Smooth muscle cell (in vitro differentiated cells): ENCODE measurements around the gene MOB2. TPM values are rescaled to one million over a fixed set of nuclear protein-coding genes. Genes with fewer than 3 reads are reported as not detected.

Experiments
- DNase-seq: peaks from one replicate; lab custom pipeline; 2025; ENCODE audit not compliant: unreplicated experiment; lab: John Stamatoyannopoulos, UW
- H2AFZ ChIP-seq: fragments of 200-600 bp; sonication (generic); 2 replicates; pipeline ENCODE4 v1.6.0; 2016; ENCODE audit warnings: antibody characterized with exemption, low read depth, mild to moderate bottlenecking
- H3F3A ChIP-seq: fragments of 200-600 bp; sonication (generic); 2 replicates; pipeline ENCODE4 v1.6.0; 2017; ENCODE audit warnings: antibody characterized with exemption, low read depth
- H3K27ac ChIP-seq: fragments of 200-600 bp; sonication (generic); 2 replicates; pipeline ENCODE4 v1.5.1; 2016; ENCODE audit warnings: low read depth, mild to moderate bottlenecking
- H3K27me3 ChIP-seq: fragments of 200-600 bp; sonication (generic); 2 replicates; pipeline ENCODE4 v1.6.1; 2016; ENCODE audit warnings: low read depth, mild to moderate bottlenecking
- H3K36me3 ChIP-seq: fragments of 200-600 bp; sonication (generic); 2 replicates; pipeline ENCODE4 v1.5.1; 2016; ENCODE audit warnings: low read depth
- H3K4me1 ChIP-seq: fragments of 200-600 bp; sonication (generic); 2 replicates; pipeline ENCODE4 v1.5.1; 2016; ENCODE audit warnings: low read depth
- H3K4me2 ChIP-seq: fragments of 200-600 bp; sonication (generic); 2 replicates; pipeline ENCODE4 v1.6.0; 2016; ENCODE audit warnings: mild to moderate bottlenecking
- H3K4me3 ChIP-seq: fragments of 200-600 bp; sonication (generic); 2 replicates; pipeline ENCODE4 v1.5.1; 2016; ENCODE audit warnings: mild to moderate bottlenecking
- H3K79me2 ChIP-seq: fragments of 200-600 bp; sonication (generic); 2 replicates; pipeline ENCODE4 v1.6.0; 2016; ENCODE audit warnings: low read depth, mild to moderate bottlenecking
- H3K9ac ChIP-seq: fragments of 200-600 bp; sonication (generic); 2 replicates; pipeline ENCODE4 v1.6.0; 2016; ENCODE audit warnings: low read depth
- H3K9me3 ChIP-seq: fragments of 200-600 bp; sonication (generic); replicated peaks from 2 replicates; pipeline ENCODE4 v1.5.1; 2016; ENCODE audit warnings: low read depth
- H4K20me1 ChIP-seq: fragments of 200-600 bp; sonication (generic); 2 replicates; pipeline ENCODE4 v1.6.0; 2016; ENCODE audit warnings: low read depth
- WGBS: methylation state at CpG from one replicate; pipeline ENCODE4 v1.1.7; 2016; ENCODE audit warnings: low lambda C conversion rate; 5-methylcytosine and 5-hydroxymethylcytosine counted together
- polyA plus RNA-seq: library from polyadenylated mRNA; unstranded; fragments of >200 nt; fragmentation: Nextera tagmentation; extraction: Ambion mirVana; gene quantifications from 2 replicates; pipeline ENCODE4 v1.2.1, GENCODE V29; 2016
- total RNA-seq: library from RNA; depleted of rRNA; stranded (reverse); fragments of >200 nt; gene quantifications from 2 replicates; pipeline ENCODE4 v1.2.3, GENCODE V29; 2014
- TF ChIP-seq, protein P1 (sequence below): fragments of 200-600 bp; sonication (generic); IDR thresholded peaks from 2 replicates; pipeline ENCODE4 v1.5.1; 2017; ENCODE audit warnings: borderline replicate concordance, mild to moderate bottlenecking, antibody characterized with exemption; ENCODE audit not compliant: insufficient read depth, poor library complexity, severe bottlenecking

MOB2 gene
- total and polyA plus RNA-seq, 2 experiments from 2014 or later, result 2.5 to 24.0 TPM

DNA sequence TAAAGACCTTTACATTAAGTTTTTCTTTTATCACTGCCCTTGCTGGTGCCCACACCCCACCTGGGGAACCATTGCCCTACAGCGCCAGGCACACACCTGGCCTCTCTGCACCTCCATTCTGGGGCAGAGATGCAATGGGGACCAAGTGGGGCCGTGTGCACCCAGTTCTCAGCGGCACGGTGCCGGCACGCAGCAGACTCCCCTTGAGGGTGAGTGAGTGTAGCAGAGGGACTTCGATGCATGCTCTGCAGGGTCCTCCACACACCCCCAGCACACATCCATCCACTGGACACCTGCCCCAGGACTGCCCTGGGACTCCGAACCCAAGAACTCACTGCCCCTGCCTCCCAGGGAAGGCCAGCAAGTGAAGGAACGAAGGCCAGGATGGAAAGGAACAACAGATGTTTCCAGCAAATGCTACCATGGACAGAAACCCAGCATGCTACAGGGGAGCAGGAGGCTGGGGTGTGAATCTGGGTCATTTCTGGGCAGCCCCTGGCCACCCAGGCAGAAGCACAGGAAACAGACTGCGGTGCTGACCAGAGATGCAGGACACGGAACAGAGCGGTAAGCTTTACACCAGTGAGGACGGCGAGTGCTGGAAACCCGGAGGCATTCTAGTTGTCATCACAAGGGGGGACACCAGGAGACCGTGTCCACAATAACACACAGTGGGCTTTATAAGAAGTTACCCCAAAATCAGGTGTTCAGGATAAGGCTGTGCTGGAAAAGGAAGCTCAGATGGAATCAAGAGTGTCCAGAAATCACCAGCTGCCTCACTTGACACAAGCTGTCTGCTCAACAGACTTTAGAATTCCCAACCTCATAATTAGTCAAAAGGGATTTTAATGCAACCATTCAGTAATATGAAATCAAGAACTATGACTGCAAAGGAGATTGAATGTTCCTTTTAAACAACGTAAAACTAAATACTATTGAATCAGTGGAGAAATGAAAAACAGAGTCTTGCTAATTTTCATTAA lies 32.7 kb upstream of the MOB2 start:
- 94% methylated on average over 17 of the region's 17 CpGs for WGBS
- H3K27me3 ChIP-seq, result no peaks in the 10 kb centered on the region
- TF ChIP-seq, protein P1, sequence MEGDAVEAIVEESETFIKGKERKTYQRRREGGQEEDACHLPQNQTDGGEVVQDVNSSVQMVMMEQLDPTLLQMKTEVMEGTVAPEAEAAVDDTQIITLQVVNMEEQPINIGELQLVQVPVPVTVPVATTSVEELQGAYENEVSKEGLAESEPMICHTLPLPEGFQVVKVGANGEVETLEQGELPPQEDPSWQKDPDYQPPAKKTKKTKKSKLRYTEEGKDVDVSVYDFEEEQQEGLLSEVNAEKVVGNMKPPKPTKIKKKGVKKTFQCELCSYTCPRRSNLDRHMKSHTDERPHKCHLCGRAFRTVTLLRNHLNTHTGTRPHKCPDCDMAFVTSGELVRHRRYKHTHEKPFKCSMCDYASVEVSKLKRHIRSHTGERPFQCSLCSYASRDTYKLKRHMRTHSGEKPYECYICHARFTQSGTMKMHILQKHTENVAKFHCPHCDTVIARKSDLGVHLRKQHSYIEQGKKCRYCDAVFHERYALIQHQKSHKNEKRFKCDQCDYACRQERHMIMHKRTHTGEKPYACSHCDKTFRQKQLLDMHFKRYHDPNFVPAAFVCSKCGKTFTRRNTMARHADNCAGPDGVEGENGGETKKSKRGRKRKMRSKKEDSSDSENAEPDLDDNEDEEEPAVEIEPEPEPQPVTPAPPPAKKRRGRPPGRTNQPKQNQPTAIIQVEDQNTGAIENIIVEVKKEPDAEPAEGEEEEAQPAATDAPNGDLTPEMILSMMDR, result no peak

DNA sequence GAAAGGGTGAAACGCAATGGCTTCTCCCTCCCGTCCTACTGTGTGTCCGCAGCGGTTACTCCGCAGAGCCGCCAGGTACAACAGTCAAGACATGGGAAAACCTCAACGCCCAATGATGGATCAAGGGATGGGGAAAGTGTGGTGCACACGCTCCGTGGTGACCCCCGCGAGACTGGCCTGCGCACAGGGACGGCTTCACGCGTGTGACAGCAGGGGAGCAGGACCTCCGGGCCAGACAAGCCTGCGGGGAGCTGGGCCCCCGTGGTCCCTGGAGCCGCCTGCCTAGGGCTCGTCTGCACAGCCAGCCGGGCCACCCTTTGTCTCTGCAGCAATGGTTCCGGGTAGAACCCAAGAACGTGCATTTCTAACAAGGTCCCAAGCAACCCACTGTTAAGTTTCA lies 31.7 kb upstream of the MOB2 start:
- WGBS, result 96% methylated on average over 23 of the region's 23 CpGs
- Histone ChIP-seq H3F3A (no peaks in the 10 kb centered on the region), H3K4me2 (no peak overlapping the region)

More for the DNA sequence above, 32.7 kb upstream of the MOB2 start:
- Histone ChIP-seq H3K9me3 (no peaks in the 10 kb centered on the region), H3K9ac (no peak overlapping the region), H3K4me2 (no peak overlapping the region), H3K27ac (no peak overlapping the region), H3K4me1 (no peaks in the 10 kb centered on the region), H2AFZ (no peak overlapping the region), H3F3A (no peaks in the 10 kb centered on the region), H3K79me2 (peaks cover 19% of the 10 kb centered on the region), H3K36me3 (no peaks in the 10 kb centered on the region), H3K4me3 (no peak overlapping the region), H4K20me1 (peaks cover 100% of the 10 kb centered on the region)
- no peak for DNase-seq

DNA sequence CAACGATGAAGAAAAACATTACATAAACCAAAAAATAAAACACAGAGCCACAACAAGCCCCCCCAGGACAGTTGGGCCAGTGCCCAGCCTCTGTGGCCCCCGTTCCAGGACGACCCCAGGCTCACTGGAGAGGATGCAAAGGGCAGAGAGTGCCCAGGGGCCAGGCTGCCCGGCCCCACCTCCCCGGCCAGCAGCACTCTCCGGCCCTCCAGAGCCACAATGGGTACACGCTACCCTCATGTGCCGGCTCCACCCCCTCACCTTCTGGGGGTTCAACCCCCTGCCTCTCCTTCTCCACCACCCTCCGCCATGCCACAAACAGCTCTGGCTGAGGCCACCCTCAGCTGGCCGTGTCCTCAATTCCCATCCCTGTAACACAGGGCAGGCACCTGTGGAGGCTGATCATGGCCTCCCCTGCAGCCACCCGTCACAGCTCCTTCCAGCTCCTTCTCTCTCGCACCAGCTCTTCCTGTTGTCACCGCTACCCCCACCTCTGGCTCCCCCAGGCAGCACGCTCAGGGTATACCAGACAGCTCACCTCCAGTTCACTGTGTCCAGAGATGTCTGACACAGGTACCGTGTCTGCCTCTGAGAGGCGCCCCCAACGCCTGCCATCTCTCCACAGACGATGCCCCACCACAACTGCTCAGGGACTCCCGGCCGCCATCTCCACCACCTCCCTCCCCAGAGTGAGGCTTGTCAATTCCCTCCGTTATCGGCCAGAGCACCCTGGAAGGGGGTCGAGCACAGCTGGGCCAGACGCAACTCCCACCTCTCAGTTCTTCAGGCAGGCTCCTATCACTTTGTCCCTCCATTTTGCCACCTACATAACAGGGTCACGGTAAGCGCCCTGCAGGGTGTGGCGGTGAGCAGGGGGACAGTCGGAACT lies 30.8 kb upstream of the MOB2 start:
- Histone ChIP-seq H3K4me1 (peaks cover 5% of the 10 kb centered on the region), H3K4me2 (no peak overlapping the region), H3F3A (no peaks in the 10 kb centered on the region), H3K36me3 (no peaks in the 10 kb centered on the region), H3K9me3 (no peaks in the 10 kb centered on the region), H3K27me3 (no peaks in the 10 kb centered on the region), H3K27ac (no peak overlapping the region), H3K4me3 (no peak overlapping the region), H3K9ac (no peak overlapping the region), H3K79me2 (peaks cover 19% of the 10 kb centered on the region), H4K20me1 (peaks cover 97% of the 10 kb centered on the region), H2AFZ (no peak overlapping the region)
- TF ChIP-seq, protein P1, result no peak
- WGBS, result 94% methylated on average over 28 of the region's 28 CpGs
- no peak for DNase-seq

More for the DNA sequence above, 31.7 kb upstream of the MOB2 start:
- H3K27me3 ChIP-seq, result no peaks in the 10 kb centered on the region
- H3K9me3 ChIP-seq, result no peaks in the 10 kb centered on the region
- no peak overlapping the region for H3K9ac ChIP-seq
- TF ChIP-seq, protein P1, result no peak
- H3K36me3 ChIP-seq, result no peaks in the 10 kb centered on the region
- peaks cover 19% of the 10 kb centered on the region for H3K79me2 ChIP-seq
- peaks cover 3% of the 10 kb centered on the region for H3K4me1 ChIP-seq
- H2AFZ ChIP-seq, result no peak overlapping the region
- H3K27ac ChIP-seq, result no peak overlapping the region
- DNase-seq, result no peak
- H3K4me3 ChIP-seq, result no peak overlapping the region
- H4K20me1 ChIP-seq, result peaks cover 100% of the 10 kb centered on the region
